ENCODE results near the gene ARHGEF25. TPM values are rescaled to one million over a fixed set of nuclear protein-coding genes. Genes with fewer than 3 reads are reported as not detected.
"Not testable (repeated sequence)": the region's sequence is repeated elsewhere in the genome, so short reads cannot be mapped to it uniquely, and the experiment has no call there.

ARHGEF25 gene
- total and polyA plus RNA-seq, 5 donors = 14.0 to 22.6 (median 19.3) TPM

DNA sequence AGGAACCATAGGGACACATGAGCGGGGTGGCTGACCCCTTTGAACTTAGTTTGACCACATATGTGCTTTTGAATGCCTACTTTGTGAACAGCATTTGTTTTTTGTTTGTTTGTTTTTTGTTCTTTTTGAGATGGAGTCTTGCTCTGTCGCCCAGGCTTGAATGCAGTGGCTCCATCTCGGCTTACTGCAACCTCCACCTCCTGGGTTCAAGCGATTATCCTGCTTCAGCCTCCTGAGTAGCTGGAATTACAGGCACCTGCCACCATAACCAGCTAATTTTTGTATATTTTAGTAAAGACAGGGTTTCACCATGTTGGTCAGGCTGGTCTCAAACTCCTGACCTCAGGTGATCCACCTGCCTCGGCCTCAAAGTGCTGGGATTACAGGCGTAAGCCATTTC is 7.2 kb downstream of the ARHGEF25 start:
- ATAC-seq; H3K27ac ChIP-seq (ENCODE audit: low read length); H3K9me3 ChIP-seq (ENCODE audit: control insufficient read depth, low read length); H3K4me1 ChIP-seq (ENCODE audit: control insufficient read depth, insufficient read depth, low read length); intact Hi-C loops (cut with DNase I); DNase-seq; H3K27me3 ChIP-seq (ENCODE audit: control insufficient read depth, insufficient read depth); H3K4me3 ChIP-seq (ENCODE audit: low read length): not testable (repeated sequence)
- 89% methylated on average over 6 of the region's 6 CpGs for WGBS

DNA sequence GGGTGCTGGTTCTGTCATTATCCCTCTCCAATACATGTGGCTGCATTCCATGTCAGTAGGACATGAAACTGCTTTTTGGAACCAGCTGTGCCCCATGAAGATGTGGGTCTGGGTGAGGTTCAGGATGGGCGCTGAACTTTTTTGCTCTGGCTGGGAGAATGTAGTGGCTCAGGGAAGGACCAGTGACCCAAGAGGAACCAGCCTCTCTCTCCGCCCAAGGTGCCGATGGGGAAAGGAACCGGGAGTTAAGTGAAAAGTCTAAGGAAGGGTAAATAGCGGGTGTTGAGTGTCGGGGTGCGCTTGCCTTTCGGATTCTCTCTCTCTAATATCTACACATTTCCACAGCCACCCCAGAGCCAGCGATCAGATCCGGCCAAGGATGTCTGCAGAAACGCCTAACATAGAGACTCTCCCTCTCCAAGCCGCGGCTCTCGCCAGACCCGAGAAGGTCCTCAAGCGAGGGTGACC is 7.8 kb downstream of the ARHGEF25 start:
- WGBS = 59% methylated on average over 16 of the region's 16 CpGs
- Histone ChIP-seq H3K27ac (ENCODE audit: low read length) (peak overlapping the region; percentile 37), H3K4me3 (ENCODE audit: low read length) (no peak overlapping the region), H3K27me3 (ENCODE audit: control insufficient read depth, insufficient read depth) (no peaks in the 10 kb centered on the region), H3K9me3 (ENCODE audit: control insufficient read depth, low read length) (no peaks in the 10 kb centered on the region), H3K4me1 (ENCODE audit: control insufficient read depth, insufficient read depth, low read length) (no peaks in the 10 kb centered on the region)
- ATAC-seq (no peak), DNase-seq (no peak)
- intact Hi-C loops (cut with DNase I) = no loop called here

DNA sequence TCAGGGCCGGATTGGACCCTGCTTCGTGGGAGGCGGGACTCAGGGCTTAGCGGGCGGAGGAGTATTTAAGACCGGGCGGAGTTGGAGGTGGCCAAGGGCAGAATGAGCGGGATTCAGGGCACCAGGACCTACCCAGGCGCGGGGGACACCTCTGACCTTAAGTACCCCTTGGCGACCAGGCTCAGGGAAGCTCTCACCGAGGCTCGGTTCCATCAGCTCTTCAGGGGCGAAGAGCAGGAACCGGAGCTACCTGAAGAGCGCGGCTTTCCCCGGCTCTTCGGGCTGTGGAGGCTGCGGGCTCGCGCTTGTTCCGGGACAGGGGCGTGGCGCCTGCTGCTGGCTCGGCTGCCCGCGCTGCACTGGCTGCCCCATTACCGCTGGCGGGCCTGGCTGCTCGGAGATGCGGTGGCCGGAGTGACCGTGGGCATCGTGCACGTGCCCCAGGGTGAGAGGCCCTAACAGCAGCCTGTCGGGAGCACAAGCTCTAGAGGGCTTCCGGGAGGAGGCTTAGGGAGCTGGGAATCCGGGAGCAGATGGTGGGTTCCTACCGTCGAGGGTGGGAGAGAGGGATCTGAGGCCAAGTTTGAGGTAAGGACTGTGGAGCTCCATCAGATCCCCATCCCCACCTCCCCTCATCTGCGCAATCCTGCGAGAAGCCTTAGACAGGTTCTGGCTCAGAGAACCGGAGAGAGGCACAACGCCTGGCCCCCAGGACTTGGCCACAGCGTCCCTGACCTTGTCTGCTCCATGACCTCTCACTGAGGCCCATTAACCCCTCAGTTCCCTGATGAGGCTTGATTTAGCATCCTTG is 8.4 kb downstream of the ARHGEF25 start:
- H3K9me3 ChIP-seq (ENCODE audit: control insufficient read depth, low read length) = no peaks in the 10 kb centered on the region
- peak overlapping the region; percentile 12 for H3K4me3 ChIP-seq (ENCODE audit: low read length)
- peak in 2 of 3 donors; percentile 68 to 75 for DNase-seq
- no peaks in the 10 kb centered on the region for H3K27me3 ChIP-seq (ENCODE audit: control insufficient read depth, insufficient read depth)
- intact Hi-C loops (cut with DNase I) = loop anchor here in 3 of 4 donors (2.0 to 10.0 kb wide), 3 partner anchors 35 to 155 kb away; no protein-coding TSS in a partner anchor
- WGBS = 41% methylated on average over 46 of the region's 46 CpGs
- no peaks in the 10 kb centered on the region for H3K4me1 ChIP-seq (ENCODE audit: control insufficient read depth, insufficient read depth, low read length)
- no peak overlapping the region for H3K27ac ChIP-seq (ENCODE audit: low read length)
- ATAC-seq = peak in 1 of 2 donors; percentile 47

DNA sequence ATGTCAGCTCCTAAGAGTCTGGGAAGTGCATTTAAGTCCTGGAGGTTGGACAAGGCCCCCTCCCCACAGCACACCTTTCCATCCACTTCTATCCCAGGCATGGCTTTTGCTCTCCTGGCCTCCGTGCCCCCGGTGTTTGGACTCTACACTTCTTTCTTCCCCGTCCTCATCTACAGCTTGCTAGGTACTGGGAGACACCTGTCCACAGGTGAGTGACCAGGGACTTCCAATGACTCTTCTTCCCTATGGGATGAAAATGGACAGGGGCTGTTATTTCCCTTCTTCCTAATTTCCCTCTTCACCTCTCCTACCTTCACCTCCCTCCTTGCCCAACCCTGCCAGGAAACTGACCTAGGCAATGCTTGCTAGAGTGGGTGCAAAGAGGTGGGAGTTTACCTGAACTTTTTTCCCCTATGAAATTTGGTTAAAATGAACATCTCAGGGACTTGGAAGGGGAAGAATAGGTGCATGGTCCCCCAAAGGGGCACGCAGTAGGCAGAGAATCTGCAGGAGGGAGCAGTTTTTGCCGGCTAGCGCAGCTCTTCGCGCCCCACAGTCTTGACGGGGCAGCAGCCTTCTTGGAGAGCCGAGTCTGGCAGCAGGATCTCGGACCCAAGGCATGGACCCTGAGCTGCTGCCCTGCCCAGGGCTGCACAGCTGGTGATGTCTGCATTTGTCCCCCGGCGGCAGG is 9.2 kb downstream of the ARHGEF25 start:
- no peak for DNase-seq
- Histone ChIP-seq H3K27me3 (ENCODE audit: control insufficient read depth, insufficient read depth) (no peaks in the 10 kb centered on the region), H3K27ac (ENCODE audit: low read length) (no peak overlapping the region), H3K4me1 (ENCODE audit: control insufficient read depth, insufficient read depth, low read length) (no peaks in the 10 kb centered on the region), H3K4me3 (ENCODE audit: low read length) (peak overlapping the region; percentile 12), H3K9me3 (ENCODE audit: control insufficient read depth, low read length) (no peaks in the 10 kb centered on the region)
- 43% methylated on average over 13 of the region's 13 CpGs for WGBS
- ATAC-seq = no peak
- intact Hi-C loops (cut with DNase I) = loop anchor here in 3 of 4 donors (2.0 to 10.0 kb wide), 3 partner anchors 36 to 156 kb away; no protein-coding TSS in a partner anchor

DNA sequence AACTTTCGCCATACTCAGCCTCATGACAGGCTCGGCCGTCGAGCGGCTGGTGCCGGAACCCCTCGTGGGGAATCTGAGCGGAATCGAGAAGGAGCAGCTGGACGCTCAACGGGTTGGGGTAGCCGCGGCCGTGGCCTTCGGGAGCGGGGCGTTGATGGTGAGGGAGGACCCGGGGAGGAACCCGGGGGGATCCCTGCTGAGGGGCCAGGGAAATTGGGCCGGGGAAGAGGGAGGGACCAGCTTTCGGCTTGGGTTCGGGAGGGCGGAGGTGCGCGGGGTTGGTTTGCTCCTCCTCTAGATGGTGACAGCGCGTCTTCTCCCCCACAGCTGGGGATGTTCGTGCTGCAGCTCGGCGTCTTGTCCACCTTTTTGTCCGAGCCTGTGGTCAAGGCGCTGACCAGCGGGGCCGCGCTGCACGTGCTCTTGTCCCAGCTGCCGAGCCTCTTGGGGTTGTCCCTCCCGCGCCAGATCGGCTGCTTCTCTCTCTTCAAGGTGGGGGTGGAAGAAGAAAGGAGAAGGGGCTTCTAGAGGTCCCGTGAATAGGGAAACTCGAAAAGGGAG is 9.8 kb downstream of the ARHGEF25 start:
- no peak overlapping the region for H3K27ac ChIP-seq (ENCODE audit: low read length)
- intact Hi-C loops (cut with DNase I) = loop anchor here in 3 of 4 donors (2.0 to 10.0 kb wide), 3 partner anchors 36 to 156 kb away; no protein-coding TSS in a partner anchor
- no peaks in the 10 kb centered on the region for H3K27me3 ChIP-seq (ENCODE audit: control insufficient read depth, insufficient read depth)
- peak in 1 of 2 donors; percentile 10 for ATAC-seq
- H3K9me3 ChIP-seq (ENCODE audit: control insufficient read depth, low read length) = no peaks in the 10 kb centered on the region
- no peaks in the 10 kb centered on the region for H3K4me1 ChIP-seq (ENCODE audit: control insufficient read depth, insufficient read depth, low read length)
- 4% methylated on average over 42 of the region's 42 CpGs for WGBS
- peak in 2 of 3 donors; percentile 62 to 69 for DNase-seq
- peak overlapping the region; percentile 12 for H3K4me3 ChIP-seq (ENCODE audit: low read length)

DNA sequence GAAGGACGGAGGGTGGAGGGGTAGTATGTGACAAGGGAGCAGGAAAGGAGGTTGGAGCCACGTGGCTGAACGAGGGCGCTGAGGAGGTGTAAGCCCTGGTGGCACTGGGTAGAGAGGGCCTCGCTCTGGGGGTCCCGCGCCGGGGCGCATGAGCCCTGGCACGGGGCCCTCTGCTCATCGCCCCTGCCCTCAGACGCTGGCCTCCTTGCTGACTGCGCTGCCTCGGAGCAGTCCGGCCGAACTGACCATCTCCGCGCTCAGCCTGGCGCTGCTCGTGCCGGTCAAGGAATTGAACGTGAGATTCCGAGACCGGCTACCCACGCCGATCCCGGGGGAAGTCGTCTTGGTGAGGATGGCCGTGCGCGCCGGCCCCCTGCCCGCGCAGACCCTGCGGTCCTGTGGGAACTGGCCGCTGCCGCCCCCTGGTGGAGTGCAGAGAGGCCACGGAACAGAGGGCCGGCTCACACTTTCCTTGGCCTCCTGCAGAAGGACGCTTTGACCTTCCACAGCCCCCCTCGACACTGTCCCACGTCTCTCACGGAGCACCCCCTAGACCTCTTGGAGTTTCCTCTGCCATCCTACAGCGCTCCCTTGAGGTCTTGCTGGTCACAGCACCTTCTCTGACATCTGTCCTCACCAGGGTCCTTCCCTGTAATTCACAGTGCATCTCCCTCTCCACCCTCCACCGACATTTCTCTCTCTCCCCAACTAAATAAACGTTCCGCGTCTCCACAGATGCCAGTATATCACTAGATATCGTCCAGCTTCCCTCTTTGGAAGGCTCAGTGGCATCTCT is 10.5 kb downstream of the ARHGEF25 start:
- intact Hi-C loops (cut with DNase I) = loop anchor here (1.0 to 10.0 kb wide), 4 partner anchors 37 to 157 kb away; no protein-coding TSS in a partner anchor
- Histone ChIP-seq H3K4me3 (ENCODE audit: low read length) (peak overlapping the region; percentile 8), H3K27ac (ENCODE audit: low read length) (no peak overlapping the region), H3K27me3 (ENCODE audit: control insufficient read depth, insufficient read depth) (no peaks in the 10 kb centered on the region), H3K9me3 (ENCODE audit: control insufficient read depth, low read length) (no peaks in the 10 kb centered on the region), H3K4me1 (ENCODE audit: control insufficient read depth, insufficient read depth, low read length) (no peaks in the 10 kb centered on the region)
- 1% methylated on average over 49 of the region's 49 CpGs for WGBS
- DNase-seq (peak; percentile 57 to 88 (median 88)), ATAC-seq (peak; percentile 74 to 78)

DNA sequence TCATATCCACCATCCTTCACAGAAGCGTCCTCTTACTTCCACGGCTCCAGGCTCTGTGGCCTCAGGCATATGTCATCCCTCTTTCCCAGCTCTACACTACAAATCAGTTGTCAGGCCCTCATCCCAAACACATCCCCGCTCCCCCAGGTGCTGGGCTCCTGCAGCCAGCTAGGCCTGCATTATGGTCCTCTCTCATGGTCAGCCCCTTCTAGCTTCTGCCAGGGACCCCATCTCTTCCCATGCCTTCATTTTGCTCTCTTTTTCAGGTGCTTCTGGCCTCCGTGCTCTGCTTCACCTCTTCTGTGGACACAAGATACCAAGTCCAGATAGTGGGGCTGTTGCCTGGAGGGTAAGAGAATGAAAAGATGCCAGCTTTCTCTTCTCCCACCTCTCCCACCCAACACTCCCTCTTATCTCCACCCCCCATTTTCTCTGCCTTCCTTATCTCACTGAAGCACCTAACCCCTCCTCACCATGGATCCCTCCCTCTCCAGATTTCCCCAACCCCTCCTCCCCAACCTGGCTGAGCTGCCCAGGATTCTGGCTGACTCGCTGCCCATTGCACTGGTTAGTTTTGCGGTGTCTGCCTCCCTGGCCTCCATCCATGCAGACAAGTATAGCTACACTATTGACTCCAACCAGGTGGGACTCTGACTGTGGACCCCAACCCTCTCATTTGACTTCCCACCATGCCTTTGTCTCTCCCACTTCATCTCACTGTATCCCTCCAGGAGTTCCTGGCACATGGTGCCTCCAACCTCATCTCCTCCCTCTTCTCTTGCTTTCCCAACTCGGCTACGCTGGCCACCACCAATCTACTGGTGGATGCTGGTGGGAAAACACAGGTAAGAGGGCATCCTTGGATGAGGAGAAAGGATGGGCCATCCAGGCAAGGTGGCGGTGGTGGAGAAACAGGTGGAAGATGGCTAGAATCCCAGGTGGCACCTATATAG is 11.3 kb downstream of the ARHGEF25 start:
- Histone ChIP-seq H3K4me1 (ENCODE audit: control insufficient read depth, insufficient read depth, low read length) (no peaks in the 10 kb centered on the region), H3K27me3 (ENCODE audit: control insufficient read depth, insufficient read depth) (no peaks in the 10 kb centered on the region), H3K9me3 (ENCODE audit: control insufficient read depth, low read length) (no peaks in the 10 kb centered on the region), H3K27ac (ENCODE audit: low read length) (no peak overlapping the region), H3K4me3 (ENCODE audit: low read length) (no peak overlapping the region)
- 89% methylated on average over 9 of the region's 9 CpGs for WGBS
- ATAC-seq (no peak), DNase-seq (no peak)
- intact Hi-C loops (cut with DNase I) = loop anchor here (1.0 to 10.0 kb wide), 3 partner anchors 39 to 158 kb away; no protein-coding TSS in a partner anchor

DNA sequence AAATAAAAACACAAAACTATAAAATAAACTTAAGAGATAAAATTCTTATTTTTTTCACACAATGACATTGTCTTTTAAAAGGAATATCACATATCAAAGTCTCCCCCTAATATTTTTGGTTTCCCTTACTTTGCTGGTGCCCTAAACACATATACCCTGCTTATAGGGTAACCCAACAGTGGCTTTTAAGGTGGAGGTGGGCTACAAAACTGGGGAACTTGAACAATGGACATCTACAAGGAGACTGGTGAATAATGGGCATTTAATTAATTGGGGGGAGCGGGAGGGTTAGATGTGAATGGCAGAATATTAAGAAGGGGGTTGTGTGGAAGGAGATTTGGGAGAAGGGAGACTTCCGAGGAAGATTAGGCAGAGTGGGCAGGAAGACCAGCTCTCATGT is 12.2 kb downstream of the ARHGEF25 start:
- no peaks in the 10 kb centered on the region for H3K9me3 ChIP-seq (ENCODE audit: control insufficient read depth, low read length)
- DNase-seq (no peak), ATAC-seq (no peak)
- no peaks in the 10 kb centered on the region for H3K27me3 ChIP-seq (ENCODE audit: control insufficient read depth, insufficient read depth)
- intact Hi-C loops (cut with DNase I) = loop anchor here in 3 of 4 donors (5.0 to 10.0 kb wide), 2 partner anchors 41 to 159 kb away; no protein-coding TSS in a partner anchor
- 89% methylated on average over 2 of the region's 2 CpGs for WGBS
- H3K4me1 ChIP-seq (ENCODE audit: control insufficient read depth, insufficient read depth, low read length) = no peaks in the 10 kb centered on the region
- H3K4me3 ChIP-seq (ENCODE audit: low read length) = no peak overlapping the region
- H3K27ac ChIP-seq (ENCODE audit: low read length) = no peak overlapping the region

DNA sequence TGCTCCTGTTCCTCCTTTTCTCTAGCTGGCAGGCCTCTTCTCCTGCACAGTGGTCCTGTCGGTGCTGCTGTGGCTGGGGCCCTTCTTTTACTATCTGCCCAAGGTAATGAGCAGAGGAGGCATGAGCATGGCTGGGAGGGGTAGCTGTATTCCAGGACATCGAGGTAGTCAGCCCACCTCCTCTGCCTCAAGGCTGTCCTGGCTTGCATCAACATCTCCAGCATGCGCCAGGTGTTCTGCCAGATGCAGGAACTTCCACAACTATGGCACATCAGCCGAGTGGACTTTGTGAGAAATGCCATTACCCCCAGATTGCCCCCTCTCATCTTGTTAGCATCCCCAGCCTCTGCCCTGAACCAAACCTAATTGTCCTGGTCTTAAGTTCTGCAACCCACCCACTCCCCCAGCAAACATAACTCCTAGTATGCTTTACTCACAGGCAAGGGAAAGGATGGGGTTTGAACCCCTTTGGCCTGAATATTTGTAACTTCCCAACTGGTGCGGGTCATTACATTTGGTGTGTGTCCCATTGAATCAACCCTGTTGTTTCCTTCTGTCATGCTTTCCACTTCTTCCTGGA is 12.7 kb downstream of the ARHGEF25 start:
- DNase-seq (no peak), ATAC-seq (no peak)
- Histone ChIP-seq H3K27me3 (ENCODE audit: control insufficient read depth, insufficient read depth) (no peaks in the 10 kb centered on the region), H3K4me3 (ENCODE audit: low read length) (no peak overlapping the region), H3K9me3 (ENCODE audit: control insufficient read depth, low read length) (no peaks in the 10 kb centered on the region), H3K4me1 (ENCODE audit: control insufficient read depth, insufficient read depth, low read length) (no peaks in the 10 kb centered on the region), H3K27ac (ENCODE audit: low read length) (no peak overlapping the region)
- 75% methylated on average over 5 of the region's 5 CpGs for WGBS
- intact Hi-C loops (cut with DNase I) = loop anchor here in 3 of 4 donors (5.0 to 10.0 kb wide), 2 partner anchors 42 to 159 kb away; no protein-coding TSS in a partner anchor
